GM04504 (cell line): Measurements from ENCODE around the gene CAMTA1.
"Not testable (repeated sequence)": the region's sequence is repeated elsewhere in the genome, so short reads cannot be mapped to it uniquely, and the experiment has no call there.

ENCODE experiments used
- DNase-seq: peaks from one replicate; pipeline ENCODE4 v3.0.0-alpha.2; 2012; ENCODE audit warnings: low read depth

The CAMTA1 gene

GRCh38 chr1:6907201-6907600 lies 121.9 kb downstream of the CAMTA1 start:
- no peak for DNase-seq

DNA sequence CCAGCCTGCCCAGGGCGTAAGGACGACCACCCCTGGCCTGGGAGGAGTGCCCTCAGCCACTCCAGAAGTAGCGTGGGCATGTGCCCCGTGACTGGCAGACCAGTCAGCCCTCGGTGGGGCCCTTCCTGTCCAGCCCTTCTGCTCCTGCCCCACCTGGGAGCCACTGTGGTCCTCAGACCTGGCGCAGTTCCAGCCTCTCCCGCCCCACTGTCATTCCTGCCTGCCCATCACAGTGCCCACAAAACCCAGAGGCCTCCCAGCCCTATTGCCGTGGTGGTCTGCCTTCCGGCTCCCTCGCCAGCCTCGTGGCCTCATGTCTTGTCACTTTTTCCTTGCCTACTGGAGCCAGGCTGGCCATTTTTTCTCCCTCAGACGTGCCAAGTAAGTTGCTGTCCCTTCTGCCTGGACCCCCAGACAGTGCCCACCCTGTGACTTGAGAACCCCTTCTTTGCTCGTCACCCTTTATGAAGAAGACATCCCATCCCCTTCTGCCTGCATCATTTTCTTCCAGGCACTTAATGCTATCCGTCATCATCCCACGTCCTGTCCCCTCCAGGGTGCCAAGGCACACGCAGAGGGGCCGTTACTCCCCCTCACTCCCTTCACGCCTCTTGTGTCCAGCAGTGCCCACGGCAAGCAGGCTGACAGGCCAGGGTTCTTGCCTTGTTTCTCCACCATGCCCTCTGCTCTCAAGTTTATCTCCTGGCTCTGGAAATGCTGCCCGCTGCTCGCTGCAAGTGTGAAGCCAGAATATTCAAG lies 122.6 kb downstream of the CAMTA1 start:
- DNase-seq: no peak

DNA sequence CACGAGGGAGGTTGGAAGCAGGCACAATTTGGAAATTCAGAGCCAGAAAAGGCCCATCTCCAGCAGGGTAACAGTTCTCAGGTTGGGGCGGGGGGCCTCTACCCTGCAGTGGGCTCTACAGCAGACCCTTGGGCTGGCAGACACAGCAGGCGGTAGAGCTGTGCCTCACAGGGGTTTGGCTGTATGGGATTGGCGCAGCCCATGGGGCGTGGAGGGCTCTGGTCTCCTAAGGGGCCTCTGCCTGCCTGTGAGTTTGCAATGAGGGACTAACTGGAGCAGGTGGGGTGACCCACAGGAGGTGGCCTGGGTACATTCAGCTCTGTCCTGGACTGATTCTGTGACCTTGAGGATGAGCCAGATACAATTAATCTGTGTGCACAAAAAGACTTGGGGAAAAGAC lies 124.1 kb downstream of the CAMTA1 start:
- no peak for DNase-seq

- no peak for DNase-seq
Measured at GRCh38 chr1:6909857-6910256, 124.6 kb downstream of the CAMTA1 start.

DNA sequence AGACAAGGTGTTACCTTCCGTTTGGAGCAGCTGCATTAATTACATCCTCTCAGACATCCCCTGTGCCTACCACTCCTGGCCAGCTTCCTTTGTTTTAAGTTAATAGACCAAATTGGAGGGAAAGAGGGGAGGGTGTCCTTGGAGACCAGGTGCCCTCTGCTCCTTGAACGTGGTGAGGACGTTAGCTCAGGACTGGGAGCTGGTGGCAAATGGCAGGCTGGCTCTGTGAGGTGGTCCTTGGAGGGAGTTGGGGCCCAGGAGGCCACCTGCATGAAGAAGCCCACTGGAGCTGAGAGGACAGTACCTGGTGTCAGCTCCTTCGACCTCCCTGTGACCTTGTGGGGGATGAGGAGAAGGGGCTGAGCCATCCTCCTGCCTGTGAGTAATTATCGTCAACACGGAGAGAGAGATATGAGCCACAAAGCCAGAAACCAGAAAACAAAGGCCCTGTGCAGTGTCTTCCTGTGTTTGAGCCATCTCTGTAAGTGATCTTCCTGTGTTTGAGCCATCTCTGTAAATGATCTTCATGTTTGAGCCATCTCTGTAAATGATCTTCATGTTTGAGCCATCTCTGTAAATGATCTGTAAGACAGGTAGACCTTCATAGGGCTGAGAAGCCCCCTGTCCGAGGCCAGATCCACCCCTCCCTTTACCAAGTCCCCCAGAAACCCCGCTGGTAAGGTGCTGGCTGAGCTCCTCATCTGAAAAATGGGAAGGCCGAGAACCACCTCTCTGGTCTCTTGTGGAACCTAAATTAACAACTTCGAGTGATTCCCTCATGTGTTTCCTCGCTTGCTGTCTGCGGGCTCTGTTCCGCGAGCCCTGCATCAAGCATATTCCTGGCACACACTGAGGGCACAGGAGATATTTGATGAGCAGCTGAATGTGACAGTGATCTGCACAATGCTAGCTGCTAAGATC lies 126.0 kb downstream of the CAMTA1 start:
- no peak for DNase-seq

DNA sequence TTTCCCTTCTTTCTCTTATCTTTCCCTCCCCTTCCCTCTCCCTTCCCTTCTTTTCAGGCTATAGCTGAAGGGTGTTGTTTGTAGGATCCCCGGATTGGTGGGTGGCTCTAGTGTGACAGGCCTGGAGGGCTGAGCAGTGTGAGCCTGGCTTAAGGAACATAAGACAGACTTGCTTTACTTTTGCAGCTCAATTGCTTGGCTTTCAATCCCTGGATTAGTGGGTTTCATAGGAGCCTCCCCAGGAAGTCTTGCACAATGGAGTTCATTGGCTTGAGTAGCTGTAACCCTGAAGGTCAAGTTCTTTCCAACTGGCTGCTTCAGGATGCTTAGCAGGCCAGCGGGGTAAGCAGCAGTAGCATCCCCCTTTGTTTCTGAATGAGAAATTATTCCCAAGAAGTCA lies 126.7 kb downstream of the CAMTA1 start:
- no peak for DNase-seq

GRCh38 chr1:6912518-6912917 lies 127.3 kb downstream of the CAMTA1 start:
- no peak for DNase-seq

DNA sequence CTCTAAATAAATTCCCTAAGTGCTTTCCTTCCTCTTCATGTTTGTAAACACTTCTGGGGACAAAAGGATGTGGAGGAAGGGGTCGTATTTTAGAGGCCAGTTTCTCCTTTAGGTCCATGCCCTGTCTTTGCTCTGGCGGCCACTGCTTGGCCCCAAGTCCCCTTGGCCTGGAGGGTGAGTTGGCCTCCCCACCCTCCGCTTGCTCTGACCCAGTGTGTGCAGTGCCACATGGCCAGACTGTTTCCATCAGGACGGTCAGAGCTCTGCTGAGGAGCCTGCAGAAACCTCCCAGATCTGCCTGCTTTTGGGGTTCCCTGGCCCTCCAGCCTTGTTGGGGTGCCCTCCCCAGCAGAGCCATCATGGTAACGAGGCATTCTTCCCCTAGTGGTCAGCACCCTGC lies 127.8 kb downstream of the CAMTA1 start:
- no peak for DNase-seq

GRCh38 chr1:6914706-6915105 lies 129.5 kb downstream of the CAMTA1 start:
- DNase-seq: no peak

GRCh38 chr1:6915999-6916565 lies 130.8 kb downstream of the CAMTA1 start:
- DNase-seq: no peak

DNA sequence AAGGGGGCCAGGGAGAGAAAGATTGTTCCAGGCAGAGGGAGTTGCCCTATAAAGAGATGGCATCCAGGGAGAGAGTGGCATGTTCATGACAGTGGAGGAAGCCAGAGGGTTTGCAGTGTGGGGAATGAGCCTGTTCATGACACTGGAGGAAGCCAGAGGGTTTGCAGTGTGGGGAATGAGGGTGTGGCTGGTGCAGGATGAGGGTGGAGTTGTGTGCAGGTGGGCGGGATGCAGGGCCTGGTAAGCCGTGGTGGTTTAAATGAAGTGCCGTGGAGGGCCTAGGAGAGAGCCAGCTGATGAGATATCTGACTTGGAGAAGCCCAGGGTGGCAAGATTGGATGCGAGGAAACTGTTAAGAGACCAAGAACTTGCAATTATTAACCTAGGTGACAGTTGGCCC lies 131.8 kb downstream of the CAMTA1 start:
- DNase-seq: no peak

- DNase-seq: no peak
Measured at GRCh38 chr1:6918186-6918924, 133.1 kb downstream of the CAMTA1 start.

- DNase-seq: no peak
Measured at GRCh38 chr1:6918925-6919511, 133.8 kb downstream of the CAMTA1 start.

DNA sequence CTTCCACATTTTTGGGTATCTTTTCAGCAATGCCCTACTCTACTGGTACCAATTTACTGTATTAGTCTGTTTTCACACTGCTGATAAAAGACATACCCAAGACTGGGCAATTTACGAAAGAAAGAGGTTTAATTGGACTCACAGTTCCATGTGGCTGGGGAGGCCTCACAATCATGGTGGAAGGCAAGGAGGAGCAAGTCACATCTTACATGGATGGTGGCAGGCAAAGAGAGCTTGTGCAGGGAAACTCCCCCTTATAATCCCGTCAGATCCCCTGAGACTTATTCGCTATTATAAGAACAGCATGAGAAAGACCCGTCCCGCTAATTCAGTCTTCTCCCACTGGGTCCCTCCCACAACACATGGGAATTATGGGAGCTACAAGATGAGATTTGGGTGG lies 136.3 kb downstream of the CAMTA1 start:
- DNase-seq: not testable (repeated sequence)

- peak; percentile 69 for DNase-seq
Measured at GRCh38 chr1:6922096-6922931, 137.1 kb downstream of the CAMTA1 start.

GRCh38 chr1:6923012-6923411 lies 137.8 kb downstream of the CAMTA1 start:
- no peak for DNase-seq

- DNase-seq: no peak
Measured at GRCh38 chr1:6923416-6923815, 138.2 kb downstream of the CAMTA1 start.

DNA sequence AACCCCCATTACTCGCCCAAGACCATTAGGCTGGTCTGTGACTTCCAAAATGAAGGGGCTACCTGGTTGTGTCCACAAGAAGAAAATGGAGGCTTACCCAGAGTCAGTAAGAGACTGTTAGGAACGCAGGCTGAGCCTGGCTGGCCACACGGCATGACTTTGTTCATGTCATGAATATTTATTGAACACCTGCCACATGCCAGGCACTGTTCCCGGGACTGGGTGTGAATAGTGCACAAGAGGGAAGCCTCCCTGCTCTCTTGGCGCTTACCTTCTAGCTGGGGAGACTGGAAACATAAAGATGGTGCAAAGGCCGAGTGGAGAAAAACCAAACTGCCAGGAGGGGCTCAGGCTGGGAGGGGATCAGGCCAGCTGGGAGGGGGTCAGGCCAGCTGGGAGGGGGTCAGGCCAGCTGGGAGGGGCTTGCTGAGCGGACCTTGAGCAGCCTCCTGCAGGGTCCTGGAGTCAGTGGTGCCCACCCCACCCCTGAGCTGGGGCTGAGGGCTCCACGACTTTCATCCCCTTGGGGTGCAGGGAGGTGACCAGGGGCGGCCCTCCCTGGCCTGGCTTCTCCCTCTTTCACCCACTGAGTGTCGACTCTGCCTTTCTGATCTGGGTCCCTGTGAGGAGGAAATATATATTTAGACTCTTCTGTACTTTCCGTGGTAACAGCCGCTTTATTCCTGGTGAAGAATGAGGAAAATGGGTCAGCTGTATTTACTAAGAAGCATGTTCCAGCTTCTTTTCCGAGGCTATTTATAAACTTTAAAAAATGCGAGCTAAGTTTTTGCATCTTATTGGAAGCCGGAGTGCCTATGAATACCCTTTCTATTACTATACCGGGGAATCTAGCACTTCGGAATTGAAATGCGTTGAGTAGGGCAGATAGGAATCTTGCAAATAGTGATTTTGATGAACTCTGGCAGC lies 139.0 kb downstream of the CAMTA1 start:
- no peak for DNase-seq

- DNase-seq: no peak
Measured at GRCh38 chr1:6924891-6925290, 139.6 kb downstream of the CAMTA1 start.

GRCh38 chr1:6927626-6928025 lies 142.4 kb downstream of the CAMTA1 start:
- DNase-seq: no peak
